HL-60/S4 treated with phorbol 12-myristate 13-acetate at 8.2 ng/mL for 4 days and 3 days (cell line): ENCODE data around the gene DNAH10.

Experiments used
- in situ Hi-C: fragments of 300-500 bp; cut with MboI; formaldehyde crosslinking; loops from 2 replicates; pipeline ENCODE4 v1.15.0; 2022; ENCODE audit warnings: low sequenced_read_pairs

DNAH10 gene

GRCh38 chr12:123961585-123962345 is 199.7 kb downstream of the DNAH10 start:
- in situ Hi-C loops: no loop called here

GRCh38 chr12:123962513-123962912 is 200.4 kb downstream of the DNAH10 start:
- in situ Hi-C loops: no loop called here

- in situ Hi-C loops: no loop called here
Measured at GRCh38 chr12:123963821-123964220, 201.7 kb downstream of the DNAH10 start.

- in situ Hi-C loops: no loop called here
Measured at GRCh38 chr12:123965382-123965781, 203.3 kb downstream of the DNAH10 start.

GRCh38 chr12:123966596-123966995 is 204.5 kb downstream of the DNAH10 start:
- in situ Hi-C loops: no loop called here

GRCh38 chr12:123967121-123967586 is 205.1 kb downstream of the DNAH10 start:
- in situ Hi-C loops: no loop called here

- in situ Hi-C loops: no loop called here
Measured at GRCh38 chr12:123971449-123971769, 209.3 kb downstream of the DNAH10 start.

GRCh38 chr12:123971770-123972456 is 209.8 kb downstream of the DNAH10 start:
- in situ Hi-C loops: no loop called here

- in situ Hi-C loops: no loop called here
Measured at GRCh38 chr12:123972457-123973401, 210.6 kb downstream of the DNAH10 start, which contains the start of the genes CCDC92 and ZNF664. Gene CCDC92 (minus strand): TSS chr12:123972831. CDS start chr12:123944305, 28,526 bp downstream. Gene ZNF664 (plus strand): TSS chr12:123973215. CDS start chr12:124012145, 38,930 bp downstream.

GRCh38 chr12:123973552-123974341 is 211.6 kb downstream of the DNAH10 start:
- in situ Hi-C loops: no loop called here

GRCh38 chr12:123976227-123976826 is 214.2 kb downstream of the DNAH10 start:
- in situ Hi-C loops: no loop called here

GRCh38 chr12:123979566-123979965 is 217.5 kb downstream of the DNAH10 start:
- in situ Hi-C loops: no loop called here

GRCh38 chr12:123982269-123982668 is 220.2 kb downstream of the DNAH10 start:
- in situ Hi-C loops: no loop called here

GRCh38 chr12:123983822-123984485 is 221.9 kb downstream of the DNAH10 start:
- in situ Hi-C loops: no loop called here

- in situ Hi-C loops: no loop called here
Measured at GRCh38 chr12:123984903-123985302, 222.8 kb downstream of the DNAH10 start.
